ENCODE measurements around the gene CRYBG1.

- no peak for TF ChIP-seq CTCF (IDR thresholded peaks at IDR 0.05)
- TF ChIP-seq EZH2 (IDR thresholded peaks at IDR 0.05; ENCODE audit: borderline replicate concordance, insufficient read depth, low read depth, low read length, poor library complexity, severe bottlenecking): no peak
Measured at GRCh38 chr6:106460481-106460880, 100.0 kb downstream of the CRYBG1 start.

All from B cell (primary cell).